Right lobe of liver (tissue), 6 donors: ENCODE data around the gene SKAP2. TPM values are rescaled to one million over a fixed set of nuclear protein-coding genes. Genes with fewer than 3 reads are reported as not detected.

Source experiments
- ATAC-seq, 4 donors: fragments of 200-7000 bp; cut with Tn5 transposase; one replicate each; pipeline ENCODE4 v1.9.1; 2020; ENCODE audit warnings: mild to moderate bottlenecking in 4 of 4, moderate library complexity in 4 of 4
- DNase-seq, 3 donors: peaks; one replicate each; pipeline ENCODE4 v3.0.0-alpha.2; 2020
- H3K27ac ChIP-seq, 3 donors: fragments of 200-600 bp; one replicate each; pipeline ENCODE4 v1.8.0; 2022
- H3K27me3 ChIP-seq, 2 donors: fragments of 200-600 bp; one replicate each; pipeline ENCODE4 v1.8.0; 2022
- H3K36me3 ChIP-seq, 4 donors: fragments of 200-600 bp; sonication (generic) in 1 of 4; one replicate each; pipeline versions ENCODE4 v1.5.1 to v1.8.0; 2017 to 2022; ENCODE audit warnings: control low read depth in 1 of 4
- H3K4me1 ChIP-seq, 4 donors: fragments of 200-600 bp; sonication (generic) in 1 of 4; one replicate each; pipeline versions ENCODE4 v1.5.1 to v1.8.0; 2017 to 2022; ENCODE audit warnings: control low read depth in 1 of 4
- H3K4me3 ChIP-seq, 3 donors: fragments of 200-600 bp; one replicate each; pipeline ENCODE4 v1.8.0; 2022
- H3K9me3 ChIP-seq, 4 donors: fragments of 200-600 bp; sonication (generic) in 1 of 4; one replicate each; pipeline versions ENCODE4 v1.5.1 to v1.8.0; 2017 to 2022; ENCODE audit warnings: control low read depth in 1 of 4
- CTCF ChIP-seq, 4 donors: fragments of 200-600 bp in 3 of 4; fragments of 450-650 bp in 1 of 4; IDR thresholded peaks; one replicate each; pipeline versions ENCODE4 v1.5.1 to v1.8.0; 2016 to 2022; ENCODE audit warnings: antibody characterized with exemption in 4 of 4, mild to moderate bottlenecking in 2 of 4
- POLR2A ChIP-seq: fragments of 450-650 bp; IDR thresholded peaks from one replicate; pipeline ENCODE4 v1.6.1; 2017; ENCODE audit warnings: antibody characterized with exemption, mild to moderate bottlenecking
- WGBS: methylation state at CpG from one replicate; pipeline ENCODE4 v1.1.6; 2018; ENCODE audit warnings: low coverage, low lambda C conversion rate; ENCODE audit not compliant: insufficient coverage; ENCODE audit errors: missing lambda C conversion rate; 5-methylcytosine and 5-hydroxymethylcytosine counted together
- intact Hi-C, 2 donors: fragments of 100-400 bp; cut with DNase I; formaldehyde crosslinking; loops; one replicate each; pipeline versions ENCODE4 v1.11.2 to v1.14.1; 2022
- total RNA-seq, 6 experiments: library from RNA; depleted of rRNA in 2 of 6; stranded (reverse); fragments of >200 nt in 2 of 6; fragmentation: NEBNext Ultra II Directional in 3 of 6; extraction: Animal tissue kit (Norgen Biotek cat#: 25700) in 3 of 6; gene quantifications; one replicate each; pipeline versions ENCODE4 v1.1.0 to v1.2.4, GENCODE V29; 2016 to 2023
- donor health status: DM: no; HTN: yes; CAD: no.
- donor health status: DM: no; HTN: no; CAD: no.
- donor health status: DM: no; HTN: no; CAD: no.
- donor health status: DM: no; HTN: yes; CAD: no.
- donor health status: DM: no; HTN: yes; CAD: no.

Gene SKAP2
- total RNA-seq, 6 experiments from 2014 or later: 4.7 to 19.6 (median 9.0) TPM

DNA sequence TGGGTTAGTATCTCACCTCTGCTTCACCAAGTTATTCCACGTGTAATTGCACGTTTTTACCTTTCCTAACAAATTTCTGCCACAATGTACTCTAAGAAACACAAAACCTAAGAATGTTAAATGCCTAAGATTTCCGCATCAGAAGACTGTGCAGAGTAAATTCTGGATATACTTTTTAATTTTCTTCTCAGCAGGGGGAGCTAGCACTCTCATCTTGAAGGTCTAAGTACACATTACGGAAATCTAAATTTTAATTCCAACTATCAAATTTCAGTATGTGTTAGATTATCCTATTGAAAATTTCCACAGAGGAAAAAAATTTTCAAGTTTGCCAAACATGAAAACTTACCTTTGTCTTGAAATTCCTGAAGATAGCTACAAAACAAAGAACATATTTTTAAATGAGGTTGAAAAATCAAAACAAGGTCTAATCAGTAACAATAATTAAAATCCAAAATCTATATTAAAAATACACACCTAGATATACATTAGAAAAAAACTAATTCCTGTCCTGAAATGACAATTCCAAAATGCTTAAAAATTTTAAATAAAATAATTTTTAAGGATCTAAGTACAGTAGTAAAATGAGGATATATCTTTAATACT, 10.5 kb downstream of the SKAP2 start:
- intact Hi-C loops: no loop called here
- Histone ChIP-seq H3K9me3 (no peaks in the 10 kb centered on the region), H3K36me3 (no peaks in the 10 kb centered on the region), H3K4me3 (no peak overlapping the region), H3K4me1 (no peaks in the 10 kb centered on the region), H3K27me3 (no peaks in the 10 kb centered on the region), H3K27ac (no peak overlapping the region)
- DNase-seq (no peak), ATAC-seq (peak; percentile 49 to 68 (median 54))
- TF ChIP-seq CTCF (IDR thresholded peaks at IDR 0.05): peak; percentile 42 to 55 (median 50)
- TF ChIP-seq POLR2A: no peak
- 26% methylated on average over 4 of the region's 4 CpGs for WGBS

DNA sequence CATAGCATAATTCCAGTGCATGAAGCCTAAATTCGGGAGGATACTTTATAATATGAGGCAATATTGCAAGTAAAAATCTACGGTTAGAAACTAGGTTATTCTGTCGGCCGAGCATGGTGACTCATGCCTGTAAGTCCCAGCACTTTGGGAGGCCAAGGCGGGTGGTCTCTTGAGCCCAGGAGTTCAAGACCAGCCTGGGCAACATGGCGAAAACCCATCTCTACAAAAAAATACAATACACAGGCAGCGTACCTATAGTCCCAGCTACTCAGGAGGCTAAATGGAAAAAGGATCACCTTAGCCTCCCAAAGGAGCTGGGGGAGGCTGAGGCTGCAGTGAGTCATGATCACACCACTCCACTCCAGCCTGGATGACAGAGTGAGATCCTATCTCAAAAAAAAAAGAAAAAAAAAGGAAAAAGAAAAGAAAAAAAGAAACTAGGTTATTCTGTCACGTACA, 14.2 kb downstream of the SKAP2 start:
- WGBS: 92% methylated on average over 8 of the region's 8 CpGs
- Histone ChIP-seq H3K27ac (no peak overlapping the region), H3K9me3 (no peaks in the 10 kb centered on the region), H3K4me1 (no peaks in the 10 kb centered on the region), H3K4me3 (no peak overlapping the region), H3K36me3 (no peaks in the 10 kb centered on the region), H3K27me3 (no peaks in the 10 kb centered on the region)
- DNase-seq (no peak), ATAC-seq (no peak)
- no peak for TF ChIP-seq CTCF (IDR thresholded peaks at IDR 0.05)
- no peak for TF ChIP-seq POLR2A
- intact Hi-C loops: no loop called here

DNA sequence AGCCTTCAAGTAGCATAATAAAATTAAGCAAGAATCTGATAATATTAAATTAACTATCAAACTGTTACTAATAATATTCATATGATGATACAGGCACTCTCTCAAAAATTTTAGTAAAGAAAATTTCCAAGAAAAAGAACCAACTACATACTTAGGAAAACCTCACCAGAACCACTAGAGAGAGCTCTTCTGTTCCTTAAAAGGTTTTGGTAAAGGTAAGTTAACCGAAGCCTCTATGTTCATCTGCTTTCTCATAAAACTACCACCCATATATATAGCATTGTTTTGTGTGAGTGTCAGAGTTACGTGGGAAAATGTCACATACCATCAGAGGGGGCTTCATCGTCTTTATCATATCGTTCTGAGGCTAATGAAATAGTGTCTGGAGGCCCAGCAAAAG, 20.7 kb downstream of the SKAP2 start:
- H3K27ac ChIP-seq: no peak overlapping the region
- no peaks in the 10 kb centered on the region for H3K9me3 ChIP-seq
- no peak overlapping the region for H3K4me3 ChIP-seq
- DNase-seq (no peak), ATAC-seq (no peak)
- intact Hi-C loops: no loop called here
- TF ChIP-seq POLR2A: no peak
- no peak for TF ChIP-seq CTCF (IDR thresholded peaks at IDR 0.05)
- no peaks in the 10 kb centered on the region for H3K36me3 ChIP-seq
- 55% methylated on average over 4 of the region's 4 CpGs for WGBS
- H3K4me1 ChIP-seq: no peaks in the 10 kb centered on the region
- H3K27me3 ChIP-seq: no peaks in the 10 kb centered on the region

DNA sequence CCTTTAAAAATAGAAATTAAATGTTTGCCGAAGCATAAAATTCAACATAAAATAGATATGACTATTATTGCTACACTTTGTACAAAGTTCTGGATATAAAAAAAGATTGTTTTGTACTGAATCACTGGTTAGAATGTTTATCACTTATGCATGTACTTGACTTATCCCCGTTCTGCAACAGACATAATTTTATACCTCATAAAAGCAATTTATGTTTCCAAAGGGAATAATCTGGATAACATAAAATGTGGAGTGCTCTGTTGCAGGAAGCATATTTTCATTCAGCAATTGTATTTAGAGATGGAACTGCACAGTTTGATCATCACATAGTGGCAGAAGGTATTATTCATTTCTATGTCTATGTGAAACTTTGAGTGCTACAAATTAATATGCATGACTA, 21.5 kb downstream of the SKAP2 start:
- H3K9me3 ChIP-seq: no peaks in the 10 kb centered on the region
- no peaks in the 10 kb centered on the region for H3K4me1 ChIP-seq
- DNase-seq (no peak), ATAC-seq (no peak)
- no peaks in the 10 kb centered on the region for H3K36me3 ChIP-seq
- H3K4me3 ChIP-seq: no peak overlapping the region
- TF ChIP-seq CTCF (IDR thresholded peaks at IDR 0.05) (no peak), POLR2A (no peak)
- H3K27me3 ChIP-seq: no peaks in the 10 kb centered on the region
- WGBS: 79% methylated on average over 2 of the region's 2 CpGs
- no peak overlapping the region for H3K27ac ChIP-seq
- intact Hi-C loops: no loop called here
